ENCODE measurements around the gene PHF12. TPM values are rescaled to one million over a fixed set of nuclear protein-coding genes. Genes with fewer than 3 reads are reported as not detected.

The PHF12 gene
- total and polyA plus RNA-seq, 2 experiments from 2014 or later: 19.7 to 41.0 TPM

- TF ChIP-seq ETS1 (IDR thresholded peaks at IDR 0.05) (no peak), CTCF (conservative IDR thresholded peaks at IDR 0.05; ENCODE audit: low read depth in 2 of 2) (peak; percentile 68 to 74)
- Histone ChIP-seq H3K4me3 (no peak overlapping the region), H3K27me3 (ENCODE audit: insufficient read depth) (no peaks in the 10 kb centered on the region), H3F3A (replicated peaks; ENCODE audit: low read depth) (peaks cover 71% of the 10 kb centered on the region), H3K36me3 (ENCODE audit: insufficient read depth) (peaks cover 79% of the 10 kb centered on the region), H3K4me2 (no peak overlapping the region), H3K4me1 (ENCODE audit: insufficient read depth) (no peaks in the 10 kb centered on the region), H4K20me1 (replicated peaks; ENCODE audit: insufficient read depth) (peaks cover 16% of the 10 kb centered on the region), H3K79me2 (replicated peaks; ENCODE audit: insufficient read depth) (peaks cover 15% of the 10 kb centered on the region; the same call in 1 of the 2 replicates), H3K9me2 (ENCODE audit: insufficient read depth) (no peaks in the 10 kb centered on the region), H2AFZ (no peak overlapping the region), H3K27ac (ENCODE audit: low read depth) (no peak overlapping the region)
- H3K9me3 Mint-ChIP-seq: no peaks in the 10 kb centered on the region; the same call in 2 of the 3 replicates
- ATAC-seq: peak; percentile 86
- no peak overlapping the region for H3K4me3 Mint-ChIP-seq
- no peak overlapping the region; the same call in 1 of the 2 replicates for H3K27ac Mint-ChIP-seq
- H3K27me3 Mint-ChIP-seq (ENCODE audit: insufficient read depth, low read depth, poor library complexity): peaks cover 13% of the 10 kb centered on the region
- no peaks in the 10 kb centered on the region for H3K4me1 Mint-ChIP-seq
- H3K36me3 Mint-ChIP-seq (ENCODE audit: low read depth): peaks cover 97% of the 10 kb centered on the region
- peak; percentile 71 for DNase-seq (ENCODE audit: low spot score)
These were observed 34.9 kb downstream of the PHF12 start for GRCh38 chr17:28916302-28916934.

- peaks cover 21% of the 10 kb centered on the region for H3K4me1 Mint-ChIP-seq
- H3K9me3 Mint-ChIP-seq: no peaks in the 10 kb centered on the region; the same call in 2 of the 3 replicates
- no peak overlapping the region for H3K4me3 ChIP-seq
- H3K4me3 Mint-ChIP-seq: no peak overlapping the region
- no peaks in the 10 kb centered on the region for H3K9me2 ChIP-seq (ENCODE audit: insufficient read depth)
- peaks cover 30% of the 10 kb centered on the region for H4K20me1 ChIP-seq (replicated peaks; ENCODE audit: insufficient read depth)
- H2AFZ ChIP-seq: no peak overlapping the region
- no peak overlapping the region for H3K27ac ChIP-seq (ENCODE audit: low read depth)
- ATAC-seq (no peak), DNase-seq (ENCODE audit: low spot score) (no peak)
- H3K36me3 ChIP-seq (ENCODE audit: insufficient read depth): peaks cover 79% of the 10 kb centered on the region
- H3K79me2 ChIP-seq (replicated peaks; ENCODE audit: insufficient read depth): peaks cover 15% of the 10 kb centered on the region; the same call in 1 of the 2 replicates
- H3K4me1 ChIP-seq (ENCODE audit: insufficient read depth): peaks cover 22% of the 10 kb centered on the region
- no peaks in the 10 kb centered on the region for H3K27me3 ChIP-seq (ENCODE audit: insufficient read depth)
- H3K36me3 Mint-ChIP-seq (ENCODE audit: low read depth): peaks cover 97% of the 10 kb centered on the region
- H3K27me3 Mint-ChIP-seq (ENCODE audit: insufficient read depth, low read depth, poor library complexity): peaks cover 28% of the 10 kb centered on the region
- 0 out of 2 replicates have a peak overlapping the region, but pooled peaks have one; percentile 9 for H3K27ac Mint-ChIP-seq
- no peak overlapping the region for H3K4me2 ChIP-seq
- peaks cover 86% of the 10 kb centered on the region for H3F3A ChIP-seq (replicated peaks; ENCODE audit: low read depth)
- TF ChIP-seq CTCF (conservative IDR thresholded peaks at IDR 0.05; ENCODE audit: low read depth in 2 of 2) (no peak), ZNF331 (CRISPR knock-in tag; IDR thresholded peaks at IDR 0.05; ENCODE audit: low read depth) (no peak), NANOG (IDR thresholded peaks at IDR 0.05; ENCODE audit: borderline replicate concordance) (no peak), JUNB (IDR thresholded peaks at IDR 0.05; ENCODE audit: unreplicated experiment) (no peak), ZNF114 (CRISPR knock-in tag; IDR thresholded peaks at IDR 0.05) (no peak), ETS1 (IDR thresholded peaks at IDR 0.05) (no peak), REST (IDR thresholded peaks at IDR 0.05; ENCODE audit: unreplicated experiment) (no peak)
These were observed 38.4 kb downstream of the PHF12 start for GRCh38 chr17:28912938-28913333.

Measured in GM23338 (cell line).